Measurements from ENCODE around the gene RTN4R. TPM values are rescaled to one million over a fixed set of nuclear protein-coding genes. Genes with fewer than 3 reads are reported as not detected.
"Not testable (repeated sequence)": the region's sequence is repeated elsewhere in the genome, so short reads cannot be mapped to it uniquely, and the experiment has no call there.

RTN4R gene
- total RNA-seq, 1 experiment from 2014 or later, result 25.0 TPM

- no peaks in the 10 kb centered on the region for H3K4me1 Mint-ChIP-seq
- TF ChIP-seq ZNF416 (CRISPR knock-in tag; IDR thresholded peaks at IDR 0.05), result no peak
- TF ChIP-seq, protein P1, sequence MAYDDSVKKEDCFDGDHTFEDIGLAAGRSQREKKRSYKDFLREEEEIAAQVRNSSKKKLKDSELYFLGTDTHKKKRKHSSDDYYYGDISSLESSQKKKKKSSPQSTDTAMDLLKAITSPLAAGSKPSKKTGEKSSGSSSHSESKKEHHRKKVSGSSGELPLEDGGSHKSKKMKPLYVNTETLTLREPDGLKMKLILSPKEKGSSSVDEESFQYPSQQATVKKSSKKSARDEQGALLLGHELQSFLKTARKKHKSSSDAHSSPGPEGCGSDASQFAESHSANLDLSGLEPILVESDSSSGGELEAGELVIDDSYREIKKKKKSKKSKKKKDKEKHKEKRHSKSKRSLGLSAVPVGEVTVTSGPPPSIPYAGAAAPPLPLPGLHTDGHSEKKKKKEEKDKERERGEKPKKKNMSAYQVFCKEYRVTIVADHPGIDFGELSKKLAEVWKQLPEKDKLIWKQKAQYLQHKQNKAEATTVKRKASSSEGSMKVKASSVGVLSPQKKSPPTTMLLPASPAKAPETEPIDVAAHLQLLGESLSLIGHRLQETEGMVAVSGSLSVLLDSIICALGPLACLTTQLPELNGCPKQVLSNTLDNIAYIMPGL (CRISPR knock-in tag; IDR thresholded peaks at IDR 0.05), result no peak
- TF ChIP-seq ATF3 (CRISPR knock-in tag; conservative IDR thresholded peaks at IDR 0.05), result no peak
- TF ChIP-seq, protein P2, sequence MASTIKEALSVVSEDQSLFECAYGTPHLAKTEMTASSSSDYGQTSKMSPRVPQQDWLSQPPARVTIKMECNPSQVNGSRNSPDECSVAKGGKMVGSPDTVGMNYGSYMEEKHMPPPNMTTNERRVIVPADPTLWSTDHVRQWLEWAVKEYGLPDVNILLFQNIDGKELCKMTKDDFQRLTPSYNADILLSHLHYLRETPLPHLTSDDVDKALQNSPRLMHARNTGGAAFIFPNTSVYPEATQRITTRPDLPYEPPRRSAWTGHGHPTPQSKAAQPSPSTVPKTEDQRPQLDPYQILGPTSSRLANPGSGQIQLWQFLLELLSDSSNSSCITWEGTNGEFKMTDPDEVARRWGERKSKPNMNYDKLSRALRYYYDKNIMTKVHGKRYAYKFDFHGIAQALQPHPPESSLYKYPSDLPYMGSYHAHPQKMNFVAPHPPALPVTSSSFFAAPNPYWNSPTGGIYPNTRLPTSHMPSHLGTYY (CRISPR knock-in tag; IDR thresholded peaks at IDR 0.05), result no peak
- TF ChIP-seq, protein P3, sequence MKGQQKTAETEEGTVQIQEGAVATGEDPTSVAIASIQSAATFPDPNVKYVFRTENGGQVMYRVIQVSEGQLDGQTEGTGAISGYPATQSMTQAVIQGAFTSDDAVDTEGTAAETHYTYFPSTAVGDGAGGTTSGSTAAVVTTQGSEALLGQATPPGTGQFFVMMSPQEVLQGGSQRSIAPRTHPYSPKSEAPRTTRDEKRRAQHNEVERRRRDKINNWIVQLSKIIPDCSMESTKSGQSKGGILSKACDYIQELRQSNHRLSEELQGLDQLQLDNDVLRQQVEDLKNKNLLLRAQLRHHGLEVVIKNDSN (CRISPR knock-in tag; IDR thresholded peaks at IDR 0.05), result no peak
- TF ChIP-seq ZNF232 (CRISPR knock-in tag; IDR thresholded peaks at IDR 0.05), result no peak
- TF ChIP-seq FOXK1 (CRISPR knock-in tag; IDR thresholded peaks at IDR 0.05), result no peak
- DNase-seq (ENCODE audit: low spot score) (no peak), ATAC-seq (no peak)
- POLR2A ChIA-PET, result no interaction called here
- no peak overlapping the region for H3K27ac Mint-ChIP-seq
- no peak overlapping the region for H3K4me3 Mint-ChIP-seq
- CTCF ChIA-PET, result interaction anchor here (1.2 to 3.6 kb wide), 2 partner anchors 43 to 125 kb away, joined by 5 to 43 read pairs; no protein-coding TSS in a partner anchor
- H3K36me3 Mint-ChIP-seq, result no peaks in the 10 kb centered on the region
- H3K27me3 Mint-ChIP-seq (ENCODE audit: low read depth), result no peaks in the 10 kb centered on the region
- no peaks in the 10 kb centered on the region for H3K9me3 Mint-ChIP-seq
These were observed 13.8 kb upstream of the RTN4R start for GRCh38 chr22:20281891-20282290.

- H3K27me3 Mint-ChIP-seq (ENCODE audit: low read depth); H3K4me3 Mint-ChIP-seq; ATAC-seq; POLR2A ChIA-PET; DNase-seq (ENCODE audit: low spot score); H3K9me3 Mint-ChIP-seq; H3K27ac Mint-ChIP-seq; H3K36me3 Mint-ChIP-seq; H3K4me1 Mint-ChIP-seq: not testable (repeated sequence)
- CTCF ChIA-PET, result interaction anchor here (1.2 kb wide), 1 partner anchor 42 kb away, joined by 5 read pairs; no protein-coding TSS in a partner anchor
These were observed 13.4 kb upstream of the RTN4R start for GRCh38 chr22:20281473-20281872.

DNA sequence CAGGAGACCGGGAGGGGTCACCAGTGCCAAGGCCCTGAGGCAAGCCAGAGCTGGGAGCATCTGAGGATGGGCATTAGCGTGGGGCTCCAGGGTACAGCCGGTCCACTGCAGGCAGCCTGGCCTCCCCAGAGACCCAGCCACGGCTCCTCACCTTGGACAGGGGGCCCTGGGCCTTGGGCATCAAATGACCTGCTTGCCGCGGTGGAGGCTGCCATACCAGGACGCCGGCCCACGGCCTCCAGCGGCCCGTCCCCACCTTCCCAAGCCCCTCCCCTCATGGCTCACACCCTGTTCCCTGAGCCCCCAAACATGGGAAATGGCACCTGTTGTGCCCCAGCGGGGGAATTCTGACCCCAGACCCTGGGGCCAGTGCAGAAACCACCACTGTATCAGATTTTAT, 12.7 kb upstream of the RTN4R start:
- TF ChIP-seq IRF1 (CRISPR knock-in tag; IDR thresholded peaks at IDR 0.05) (no peak), FOXP1 (CRISPR knock-in tag; IDR thresholded peaks at IDR 0.05; ENCODE audit: borderline replicate concordance) (no peak), ARID4B (CRISPR knock-in tag; IDR thresholded peaks at IDR 0.05; ENCODE audit: borderline replicate concordance) (no peak), IRF2 (CRISPR knock-in tag; IDR thresholded peaks at IDR 0.05; ENCODE audit: borderline replicate concordance, low read depth) (no peak), ESRRA (CRISPR knock-in tag; IDR thresholded peaks at IDR 0.05; ENCODE audit: borderline replicate concordance) (no peak), FOXJ3 (CRISPR knock-in tag; IDR thresholded peaks at IDR 0.05; ENCODE audit: borderline replicate concordance) (no peak)
- TF ChIP-seq, protein P4, sequence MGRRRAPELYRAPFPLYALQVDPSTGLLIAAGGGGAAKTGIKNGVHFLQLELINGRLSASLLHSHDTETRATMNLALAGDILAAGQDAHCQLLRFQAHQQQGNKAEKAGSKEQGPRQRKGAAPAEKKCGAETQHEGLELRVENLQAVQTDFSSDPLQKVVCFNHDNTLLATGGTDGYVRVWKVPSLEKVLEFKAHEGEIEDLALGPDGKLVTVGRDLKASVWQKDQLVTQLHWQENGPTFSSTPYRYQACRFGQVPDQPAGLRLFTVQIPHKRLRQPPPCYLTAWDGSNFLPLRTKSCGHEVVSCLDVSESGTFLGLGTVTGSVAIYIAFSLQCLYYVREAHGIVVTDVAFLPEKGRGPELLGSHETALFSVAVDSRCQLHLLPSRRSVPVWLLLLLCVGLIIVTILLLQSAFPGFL (CRISPR knock-in tag; IDR thresholded peaks at IDR 0.05; ENCODE audit: borderline replicate concordance), result no peak
- TF ChIP-seq, protein P5, sequence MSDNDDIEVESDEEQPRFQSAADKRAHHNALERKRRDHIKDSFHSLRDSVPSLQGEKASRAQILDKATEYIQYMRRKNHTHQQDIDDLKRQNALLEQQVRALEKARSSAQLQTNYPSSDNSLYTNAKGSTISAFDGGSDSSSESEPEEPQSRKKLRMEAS (CRISPR knock-in tag; IDR thresholded peaks at IDR 0.05), result no peak
- no peaks in the 10 kb centered on the region for H3K4me1 Mint-ChIP-seq
- no peak for DNase-seq (ENCODE audit: low spot score)
- no peaks in the 10 kb centered on the region for H3K27me3 Mint-ChIP-seq (ENCODE audit: low read depth)
- CTCF ChIA-PET, result no interaction called here
- POLR2A ChIA-PET, result no interaction called here
- no peak overlapping the region for H3K4me3 Mint-ChIP-seq
- H3K27ac Mint-ChIP-seq, result no peak overlapping the region
- H3K36me3 Mint-ChIP-seq, result no peaks in the 10 kb centered on the region
- H3K9me3 Mint-ChIP-seq, result no peaks in the 10 kb centered on the region
- no peak for ATAC-seq

- POLR2A ChIA-PET; H3K36me3 Mint-ChIP-seq; DNase-seq (ENCODE audit: low spot score); H3K9me3 Mint-ChIP-seq; H3K27me3 Mint-ChIP-seq (ENCODE audit: low read depth); ATAC-seq; H3K27ac Mint-ChIP-seq; CTCF ChIA-PET; H3K4me1 Mint-ChIP-seq; H3K4me3 Mint-ChIP-seq: not testable (repeated sequence)
These were observed 12.0 kb upstream of the RTN4R start for GRCh38 chr22:20280163-20280562.

Data from WTC11 (cell line).